K562 (cell line): Measurements from ENCODE around the gene AGPAT2. TPM values are rescaled to one million over a fixed set of nuclear protein-coding genes. Genes with fewer than 3 reads are reported as not detected.

ENCODE experiments used
- FOXM1 ChIP-seq, 2 experiments: fragments of 450-650 bp in 1 of 2; sonication (generic) in 1 of 2; formaldehyde crosslinking in 1 of 2; IDR thresholded peaks; 2 replicates each; pipeline versions ENCODE4 v1.6.1 to v1.9.0; 2017 to 2022; ENCODE audit warnings: low read depth in 2 of 2, mild to moderate bottlenecking in 2 of 2, missing genetic modification reagents in 1 of 2, moderate library complexity in 1 of 2
- KAT2B ChIP-seq: IDR thresholded peaks from one replicate; pipeline ENCODE4 v1.6.1; 2012; ENCODE audit warnings: low read depth, mild to moderate bottlenecking, control low read depth, inconsistent platforms, low read length, moderate library complexity
- polyA plus RNA-seq, 8 experiments: library from polyadenylated mRNA; depleted of rRNA in 4 of 8; stranded (reverse) in 5 of 8; unstranded in 3 of 8; fragments of >200 nt; fragmentation: Nextera tagmentation in 2 of 8; fragmentation: Illumina TruSeq in 1 of 8; extraction: Ambion mirVana in 2 of 8; extraction: Trizol in 1 of 8; gene quantifications; 2 replicates each; pipeline versions ENCODE4 v1.2.1 to v1.2.3, GENCODE V29; 2011 to 2014; ENCODE audit warnings: inconsistent platforms in 1 of 8, missing spikeins in 1 of 8
- total RNA-seq, 7 experiments: library from RNA; depleted of rRNA in 6 of 7; stranded (reverse); fragments of >200 nt in 6 of 7; fragmentation: Illumina TruSeq in 2 of 7; extraction: Trizol in 2 of 7; gene quantifications; 2 replicates each; pipeline versions ENCODE4 v1.2.1 to v1.2.3, GENCODE V29; 2011 to 2021; ENCODE audit warnings: low replicate concordance in 1 of 7
- TF ChIP-seq, protein P1 (sequence below): IDR thresholded peaks from 3 replicates; pipeline ENCODE4 v1.6.1; 2011; ENCODE audit warnings: borderline replicate concordance, mild to moderate bottlenecking, moderate library complexity; ENCODE audit not compliant: insufficient read length; ENCODE audit errors: extremely low read depth
- TF ChIP-seq, protein P2 (sequence below): fragments of 250-450 bp; sonication (Bioruptor Pico); IDR thresholded peaks from 2 replicates; pipeline ENCODE4 v1.9.0; 2021; ENCODE audit warnings: mild to moderate bottlenecking
- TF ChIP-seq, protein P3 (sequence below): sonication (generic); formaldehyde crosslinking; IDR thresholded peaks from 2 replicates; pipeline ENCODE4 v1.8.0; 2022; ENCODE audit warnings: mild to moderate bottlenecking, missing genetic modification reagents, borderline replicate concordance
- TF ChIP-seq, protein P4 (sequence below), 2 experiments: fragments of 450-650 bp; formaldehyde crosslinking in 1 of 2; IDR thresholded peaks; 2 replicates each; pipeline versions ENCODE4 v1.4.0 to v1.6.1; 2014 to 2020; ENCODE audit warnings: mild to moderate bottlenecking in 2 of 2, borderline replicate concordance in 1 of 2, low read depth in 1 of 2

AGPAT2 gene
- total and polyA plus RNA-seq, 9 of the 15 experiments (the other 6 are each of a cell fraction or from before 2014, with no cell fraction given): 0.13 to 54.5 (median 23.9) TPM

DNA sequence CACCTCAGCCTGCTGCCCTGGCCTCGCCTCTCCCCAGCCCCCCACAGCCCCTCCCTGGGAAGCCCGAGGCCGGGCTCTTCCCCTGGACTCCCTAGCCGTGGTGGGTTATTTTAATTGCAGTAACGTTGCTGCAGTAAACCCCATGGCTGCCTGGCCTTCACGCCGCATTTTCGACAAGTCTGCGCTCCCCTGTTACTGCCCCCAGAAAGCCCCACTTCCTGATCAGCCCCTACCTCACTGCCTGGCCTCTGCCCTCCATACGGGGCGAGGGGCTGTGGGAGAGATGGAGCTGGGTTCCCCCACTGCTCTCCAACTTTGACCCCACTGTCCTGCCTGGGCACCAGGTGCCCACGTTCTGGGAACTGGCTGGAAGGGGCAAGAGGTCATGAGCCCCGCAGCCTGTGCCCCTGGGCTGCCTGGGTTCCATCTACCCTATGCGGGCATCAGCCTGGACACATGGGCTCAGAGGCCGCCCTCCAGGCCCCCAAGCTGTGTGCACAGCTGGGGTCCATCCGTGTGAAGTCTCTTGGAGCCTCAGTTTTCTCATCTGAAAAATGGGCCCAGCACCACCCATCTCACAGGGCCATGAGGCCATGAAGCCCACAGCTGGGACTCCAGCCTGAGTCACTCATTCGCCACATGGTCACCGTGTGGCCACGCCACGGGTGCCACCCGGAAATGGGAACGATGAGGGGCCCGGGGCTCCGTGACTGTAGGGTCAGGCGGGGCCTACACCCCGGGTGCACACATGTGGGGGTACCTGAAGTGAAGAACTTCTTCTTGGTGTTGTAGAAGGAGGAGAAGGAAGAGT lies 13.1 kb downstream of the AGPAT2 start (continued):
- TF ChIP-seq KAT2B: no peak
- TF ChIP-seq, protein P1, sequence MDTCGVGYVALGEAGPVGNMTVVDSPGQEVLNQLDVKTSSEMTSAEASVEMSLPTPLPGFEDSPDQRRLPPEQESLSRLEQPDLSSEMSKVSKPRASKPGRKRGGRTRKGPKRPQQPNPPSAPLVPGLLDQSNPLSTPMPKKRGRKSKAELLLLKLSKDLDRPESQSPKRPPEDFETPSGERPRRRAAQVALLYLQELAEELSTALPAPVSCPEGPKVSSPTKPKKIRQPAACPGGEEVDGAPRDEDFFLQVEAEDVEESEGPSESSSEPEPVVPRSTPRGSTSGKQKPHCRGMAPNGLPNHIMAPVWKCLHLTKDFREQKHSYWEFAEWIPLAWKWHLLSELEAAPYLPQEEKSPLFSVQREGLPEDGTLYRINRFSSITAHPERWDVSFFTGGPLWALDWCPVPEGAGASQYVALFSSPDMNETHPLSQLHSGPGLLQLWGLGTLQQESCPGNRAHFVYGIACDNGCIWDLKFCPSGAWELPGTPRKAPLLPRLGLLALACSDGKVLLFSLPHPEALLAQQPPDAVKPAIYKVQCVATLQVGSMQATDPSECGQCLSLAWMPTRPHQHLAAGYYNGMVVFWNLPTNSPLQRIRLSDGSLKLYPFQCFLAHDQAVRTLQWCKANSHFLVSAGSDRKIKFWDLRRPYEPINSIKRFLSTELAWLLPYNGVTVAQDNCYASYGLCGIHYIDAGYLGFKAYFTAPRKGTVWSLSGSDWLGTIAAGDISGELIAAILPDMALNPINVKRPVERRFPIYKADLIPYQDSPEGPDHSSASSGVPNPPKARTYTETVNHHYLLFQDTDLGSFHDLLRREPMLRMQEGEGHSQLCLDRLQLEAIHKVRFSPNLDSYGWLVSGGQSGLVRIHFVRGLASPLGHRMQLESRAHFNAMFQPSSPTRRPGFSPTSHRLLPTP: no peak
- TF ChIP-seq, protein P2, sequence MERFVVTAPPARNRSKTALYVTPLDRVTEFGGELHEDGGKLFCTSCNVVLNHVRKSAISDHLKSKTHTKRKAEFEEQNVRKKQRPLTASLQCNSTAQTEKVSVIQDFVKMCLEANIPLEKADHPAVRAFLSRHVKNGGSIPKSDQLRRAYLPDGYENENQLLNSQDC (CRISPR knock-in tag): no peak
- TF ChIP-seq, protein P3, sequence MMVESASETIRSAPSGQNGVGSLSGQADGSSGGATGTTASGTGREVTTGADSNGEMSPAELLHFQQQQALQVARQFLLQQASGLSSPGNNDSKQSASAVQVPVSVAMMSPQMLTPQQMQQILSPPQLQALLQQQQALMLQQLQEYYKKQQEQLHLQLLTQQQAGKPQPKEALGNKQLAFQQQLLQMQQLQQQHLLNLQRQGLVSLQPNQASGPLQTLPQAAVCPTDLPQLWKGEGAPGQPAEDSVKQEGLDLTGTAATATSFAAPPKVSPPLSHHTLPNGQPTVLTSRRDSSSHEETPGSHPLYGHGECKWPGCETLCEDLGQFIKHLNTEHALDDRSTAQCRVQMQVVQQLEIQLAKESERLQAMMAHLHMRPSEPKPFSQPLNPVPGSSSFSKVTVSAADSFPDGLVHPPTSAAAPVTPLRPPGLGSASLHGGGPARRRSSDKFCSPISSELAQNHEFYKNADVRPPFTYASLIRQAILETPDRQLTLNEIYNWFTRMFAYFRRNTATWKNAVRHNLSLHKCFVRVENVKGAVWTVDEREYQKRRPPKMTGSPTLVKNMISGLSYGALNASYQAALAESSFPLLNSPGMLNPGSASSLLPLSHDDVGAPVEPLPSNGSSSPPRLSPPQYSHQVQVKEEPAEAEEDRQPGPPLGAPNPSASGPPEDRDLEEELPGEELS (CRISPR knock-in tag): peak; percentile 80; the same call in 1 of the 2 replicates
- no peak for TF ChIP-seq FOXM1 (IDR thresholded peaks at IDR 0.05; ENCODE audit: low read depth)
- no peak for TF ChIP-seq FOXM1 (CRISPR knock-in tag; IDR thresholded peaks at IDR 0.05; ENCODE audit: low read depth)
- TF ChIP-seq, protein P4, sequence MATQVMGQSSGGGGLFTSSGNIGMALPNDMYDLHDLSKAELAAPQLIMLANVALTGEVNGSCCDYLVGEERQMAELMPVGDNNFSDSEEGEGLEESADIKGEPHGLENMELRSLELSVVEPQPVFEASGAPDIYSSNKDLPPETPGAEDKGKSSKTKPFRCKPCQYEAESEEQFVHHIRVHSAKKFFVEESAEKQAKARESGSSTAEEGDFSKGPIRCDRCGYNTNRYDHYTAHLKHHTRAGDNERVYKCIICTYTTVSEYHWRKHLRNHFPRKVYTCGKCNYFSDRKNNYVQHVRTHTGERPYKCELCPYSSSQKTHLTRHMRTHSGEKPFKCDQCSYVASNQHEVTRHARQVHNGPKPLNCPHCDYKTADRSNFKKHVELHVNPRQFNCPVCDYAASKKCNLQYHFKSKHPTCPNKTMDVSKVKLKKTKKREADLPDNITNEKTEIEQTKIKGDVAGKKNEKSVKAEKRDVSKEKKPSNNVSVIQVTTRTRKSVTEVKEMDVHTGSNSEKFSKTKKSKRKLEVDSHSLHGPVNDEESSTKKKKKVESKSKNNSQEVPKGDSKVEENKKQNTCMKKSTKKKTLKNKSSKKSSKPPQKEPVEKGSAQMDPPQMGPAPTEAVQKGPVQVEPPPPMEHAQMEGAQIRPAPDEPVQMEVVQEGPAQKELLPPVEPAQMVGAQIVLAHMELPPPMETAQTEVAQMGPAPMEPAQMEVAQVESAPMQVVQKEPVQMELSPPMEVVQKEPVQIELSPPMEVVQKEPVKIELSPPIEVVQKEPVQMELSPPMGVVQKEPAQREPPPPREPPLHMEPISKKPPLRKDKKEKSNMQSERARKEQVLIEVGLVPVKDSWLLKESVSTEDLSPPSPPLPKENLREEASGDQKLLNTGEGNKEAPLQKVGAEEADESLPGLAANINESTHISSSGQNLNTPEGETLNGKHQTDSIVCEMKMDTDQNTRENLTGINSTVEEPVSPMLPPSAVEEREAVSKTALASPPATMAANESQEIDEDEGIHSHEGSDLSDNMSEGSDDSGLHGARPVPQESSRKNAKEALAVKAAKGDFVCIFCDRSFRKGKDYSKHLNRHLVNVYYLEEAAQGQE (IDR thresholded peaks at IDR 0.05; ENCODE audit: borderline replicate concordance): no peak
- TF ChIP-seq, protein P4 (CRISPR knock-in tag; IDR thresholded peaks at IDR 0.05; ENCODE audit: low read depth): no peak
